Measurements from ENCODE around the gene RDH8. TPM values are rescaled to one million over a fixed set of nuclear protein-coding genes. Genes with fewer than 3 reads are reported as not detected.

RDH8 gene
- total and polyA plus RNA-seq, 4 donors, result not detected

DNA sequence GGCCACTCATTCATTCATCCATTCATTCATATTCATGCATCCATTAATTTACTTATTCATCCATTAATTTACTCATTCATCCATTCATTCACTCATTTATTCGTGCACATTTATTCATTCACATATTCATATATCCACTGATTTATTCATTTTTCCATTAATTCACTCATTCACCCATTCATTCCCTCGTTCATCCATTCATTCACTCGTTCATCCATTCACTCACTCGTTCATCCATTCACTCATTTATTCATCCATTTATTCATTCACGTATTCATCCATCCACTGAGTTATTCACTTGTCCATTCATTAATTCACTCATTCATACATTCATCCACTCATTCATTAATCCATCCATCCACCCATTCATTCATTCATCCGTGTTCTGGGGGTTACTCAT, 41.2 kb upstream of the RDH8 start:
- Histone ChIP-seq H3K4me3 (ENCODE audit: low read depth in 1 of 3, low read length in 3 of 3) (no peak overlapping the region), H3K4me1 (ENCODE audit: control insufficient read depth in 4 of 4, insufficient read depth in 4 of 4, low read length in 3 of 4) (peaks cover 0 to 3% (median 0%) of the 10 kb centered on the region in 4 donors), H3K9me3 (ENCODE audit: control insufficient read depth in 4 of 4, low read length in 3 of 4) (no peaks in the 10 kb centered on the region), H3K27me3 (ENCODE audit: control insufficient read depth in 4 of 4, insufficient read depth in 4 of 4, low read length in 3 of 4) (no peaks in the 10 kb centered on the region), H3K36me3 (ENCODE audit: control insufficient read depth in 4 of 4, insufficient read depth in 3 of 4, low read depth in 1 of 4, low read length in 3 of 4) (peaks cover 0 to 9% (median 0%) of the 10 kb centered on the region in 4 donors), H3K27ac (ENCODE audit: low read depth in 1 of 2, low read length in 2 of 2) (no peak overlapping the region), H3K9ac (ENCODE audit: low read depth in 1 of 2, low read length in 2 of 2) (no peak overlapping the region)
- DNase-seq (ENCODE audit: low spot score), result no peak
- WGBS, result 89% methylated on average over 6 of the region's 6 CpGs
- TF ChIP-seq HNF4A (conservative IDR thresholded peaks at IDR 0.05), result no peak
- TF ChIP-seq CTCF (IDR thresholded peaks at IDR 0.05; ENCODE audit: low read depth, low read length, missing input control), result no peak
- TF ChIP-seq EGR1 (IDR thresholded peaks at IDR 0.05; ENCODE audit: low read depth in 2 of 2), result no peak
- no peak for TF ChIP-seq GABPA (IDR thresholded peaks at IDR 0.05 in 1 of 2, conservative IDR thresholded peaks at IDR 0.05 in 1 of 2)
- no peak for TF ChIP-seq HNF4G (IDR thresholded peaks at IDR 0.05)
- TF ChIP-seq RAD21 (IDR thresholded peaks at IDR 0.05), result no peak
- TF ChIP-seq MAX (IDR thresholded peaks at IDR 0.05), result no peak
- TF ChIP-seq YY1 (IDR thresholded peaks at IDR 0.05), result no peak
- no peak for TF ChIP-seq FOXA2 (IDR thresholded peaks at IDR 0.05)
- no peak for TF ChIP-seq REST (IDR thresholded peaks at IDR 0.05)
- no peak for TF ChIP-seq JUND (IDR thresholded peaks at IDR 0.05)
- TF ChIP-seq ATF3 (IDR thresholded peaks at IDR 0.05), result no peak
- no peak for TF ChIP-seq ZBTB33 (IDR thresholded peaks at IDR 0.05)
- TF ChIP-seq NR2F2 (IDR thresholded peaks at IDR 0.05), result no peak
- no peak for TF ChIP-seq FOXA1 (IDR thresholded peaks at IDR 0.05)
- no peak for TF ChIP-seq TAF1 (conservative IDR thresholded peaks at IDR 0.05)
- TF ChIP-seq RXRA (IDR thresholded peaks at IDR 0.05), result no peak
- TF ChIP-seq SP1 (IDR thresholded peaks at IDR 0.05), result no peak
